Stimulated activated CD8-positive, alpha-beta memory T cell treated with anti-CD3 and anti-CD28 coated beads, Interleukin-2, amount 100 ng/mL, for 1 hour (primary cell): ENCODE data around the gene BTG4.

Source experiments
- DNase-seq, 2 donors: peaks; one replicate each; pipeline ENCODE4 v3.0.0-alpha.2; 2020; ENCODE audit warnings: low read depth in 2 of 2

The BTG4 gene

DNA sequence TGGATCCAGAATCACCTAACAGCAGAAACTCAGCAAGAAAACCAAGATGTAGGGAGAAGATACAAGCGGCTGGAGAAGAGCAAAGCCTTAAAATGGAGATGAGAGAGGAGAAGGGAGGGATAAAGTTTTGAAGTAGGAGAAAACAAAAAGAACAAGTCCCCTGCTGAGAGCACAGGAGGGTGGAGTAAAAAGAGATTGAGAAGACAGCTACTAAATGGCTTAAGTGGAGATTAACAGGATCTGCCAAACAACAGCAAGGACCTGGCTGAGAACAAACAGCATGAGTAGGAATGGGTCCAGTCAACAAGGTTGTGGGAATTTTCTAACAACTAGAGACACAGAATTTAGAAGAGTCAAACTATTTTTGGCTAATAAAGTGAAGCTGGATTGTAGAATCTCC is 18.1 kb downstream of the BTG4 start:
- no peak for DNase-seq

GRCh38 chr11:111490496-111490895 is 21.7 kb downstream of the BTG4 start:
- no peak for DNase-seq

DNA sequence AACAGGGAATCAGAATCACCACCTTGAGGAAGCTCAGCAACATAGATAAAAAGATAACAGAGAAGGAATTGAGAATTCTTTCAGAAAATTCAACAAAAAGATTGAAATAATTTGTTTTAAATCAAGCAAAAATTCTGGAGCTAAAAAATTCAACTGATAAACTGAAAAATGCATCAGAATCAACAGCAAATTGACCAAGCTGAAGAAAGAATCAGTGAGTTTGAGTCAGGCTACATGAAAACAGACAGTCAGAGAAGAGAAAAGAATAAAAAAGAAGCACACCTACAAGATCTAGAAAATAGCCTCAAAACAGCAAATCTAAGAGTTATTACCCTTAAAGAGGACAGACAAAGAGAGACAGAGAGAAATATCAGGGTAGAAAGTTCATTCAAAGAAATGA is 28.8 kb downstream of the BTG4 start:
- no peak for DNase-seq

- no peak for DNase-seq
Measured at GRCh38 chr11:111479666-111480065, 32.5 kb downstream of the BTG4 start.

DNA sequence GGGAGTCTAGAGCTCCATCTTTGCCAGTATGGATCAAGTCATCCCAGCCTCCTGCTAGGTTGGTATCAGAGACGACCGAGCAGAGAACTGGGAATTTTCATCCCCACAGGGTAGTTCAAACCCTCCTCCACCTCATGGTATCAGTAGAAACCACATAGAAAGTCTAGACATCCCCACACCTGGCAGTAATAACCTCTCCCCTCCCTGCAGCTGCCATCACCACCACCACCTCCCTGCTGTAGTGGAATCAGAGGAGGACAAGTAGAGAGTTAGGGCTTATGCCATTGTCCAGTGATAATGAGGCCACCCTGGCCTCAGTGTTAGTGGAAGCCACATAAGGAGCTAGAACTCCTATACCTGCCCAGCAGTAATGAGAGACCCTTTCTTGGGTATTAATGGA is 34.3 kb downstream of the BTG4 start:
- DNase-seq = no peak

DNA sequence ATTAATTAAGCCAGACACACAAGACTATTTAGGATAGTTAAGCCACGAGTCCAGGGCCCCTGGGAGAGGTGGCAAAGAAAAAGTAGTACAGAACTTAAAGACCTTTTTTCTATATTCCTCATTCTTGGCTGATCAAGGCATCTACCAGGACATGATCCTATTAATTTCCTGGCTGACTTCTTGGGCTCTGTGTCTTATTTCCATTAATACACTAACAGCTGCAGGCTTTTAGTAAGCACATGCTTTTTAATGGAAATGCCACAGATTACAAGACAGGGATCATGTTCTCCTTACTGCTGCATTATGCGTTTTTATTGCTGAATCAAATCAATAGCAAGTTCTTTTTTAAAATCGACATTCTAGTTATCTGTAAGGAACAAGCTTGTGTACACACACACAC is 35.2 kb downstream of the BTG4 start:
- DNase-seq = no peak

DNA sequence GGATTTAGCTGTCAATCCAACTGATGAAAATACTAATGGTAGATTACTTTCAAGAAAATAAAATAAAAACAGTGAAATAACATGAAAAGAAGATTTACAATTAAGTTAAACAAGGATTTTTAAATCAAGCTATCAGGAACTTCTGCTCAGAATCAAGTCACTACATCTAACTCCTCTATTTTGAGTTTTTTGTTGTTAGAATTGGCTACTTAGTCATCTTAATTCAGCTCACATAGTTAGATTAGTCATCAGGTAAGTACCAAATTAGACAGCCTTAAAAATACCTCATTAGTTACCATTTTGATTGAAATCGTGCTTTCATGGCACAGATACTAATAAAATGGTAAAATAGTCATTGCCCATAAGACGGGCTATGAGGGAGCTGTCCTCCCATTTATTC is 35.8 kb downstream of the BTG4 start:
- DNase-seq = no peak

- no peak for DNase-seq
Measured at GRCh38 chr11:111474432-111474831, 37.8 kb downstream of the BTG4 start.

GRCh38 chr11:111472228-111472627 is 40.0 kb downstream of the BTG4 start:
- DNase-seq = no peak

GRCh38 chr11:111469200-111469599 is 43.0 kb downstream of the BTG4 start:
- DNase-seq = no peak

DNA sequence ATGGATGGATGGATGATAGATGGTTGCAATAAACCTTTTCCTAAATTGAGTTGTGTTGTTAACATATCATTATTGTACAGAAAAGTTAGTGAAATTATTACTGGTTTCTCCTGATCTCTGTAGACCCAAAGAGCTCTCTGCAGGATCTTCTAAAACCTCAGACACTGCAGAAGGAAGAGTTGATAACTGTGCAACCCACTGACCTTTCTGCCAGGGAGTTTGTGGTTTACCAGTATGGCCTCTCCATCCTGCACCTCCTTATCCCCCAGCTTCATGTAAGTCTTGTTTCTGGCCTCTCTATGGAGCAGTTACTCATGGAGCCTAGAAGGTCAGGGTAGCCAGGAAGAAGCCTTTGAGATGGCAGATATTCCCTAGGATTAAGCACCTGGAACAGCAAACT is 45.6 kb downstream of the BTG4 start:
- no peak for DNase-seq

GRCh38 chr11:111465400-111465799 is 46.8 kb downstream of the BTG4 start:
- no peak for DNase-seq

GRCh38 chr11:111463276-111463675 is 48.9 kb downstream of the BTG4 start:
- no peak for DNase-seq

DNA sequence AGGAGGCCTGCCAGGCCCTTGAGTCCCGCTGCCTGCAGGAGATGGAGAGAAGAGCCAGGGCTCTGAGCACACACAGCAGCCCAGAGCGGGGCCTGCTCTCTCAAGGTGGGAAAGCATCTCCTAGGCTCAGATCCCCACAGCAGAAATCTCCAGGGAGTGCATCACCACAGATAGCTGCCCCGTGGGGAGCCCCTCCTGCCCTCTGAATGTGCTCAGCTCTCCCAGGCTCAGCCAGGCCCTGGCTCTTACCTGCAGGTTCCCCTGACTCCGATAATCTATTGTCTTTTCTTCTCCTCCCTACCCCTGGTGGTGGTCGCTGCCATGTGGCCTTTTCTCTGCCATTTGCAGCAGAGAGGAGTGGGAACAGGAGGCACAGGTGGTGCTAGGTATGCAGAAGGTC is 49.9 kb downstream of the BTG4 start:
- no peak for DNase-seq

DNA sequence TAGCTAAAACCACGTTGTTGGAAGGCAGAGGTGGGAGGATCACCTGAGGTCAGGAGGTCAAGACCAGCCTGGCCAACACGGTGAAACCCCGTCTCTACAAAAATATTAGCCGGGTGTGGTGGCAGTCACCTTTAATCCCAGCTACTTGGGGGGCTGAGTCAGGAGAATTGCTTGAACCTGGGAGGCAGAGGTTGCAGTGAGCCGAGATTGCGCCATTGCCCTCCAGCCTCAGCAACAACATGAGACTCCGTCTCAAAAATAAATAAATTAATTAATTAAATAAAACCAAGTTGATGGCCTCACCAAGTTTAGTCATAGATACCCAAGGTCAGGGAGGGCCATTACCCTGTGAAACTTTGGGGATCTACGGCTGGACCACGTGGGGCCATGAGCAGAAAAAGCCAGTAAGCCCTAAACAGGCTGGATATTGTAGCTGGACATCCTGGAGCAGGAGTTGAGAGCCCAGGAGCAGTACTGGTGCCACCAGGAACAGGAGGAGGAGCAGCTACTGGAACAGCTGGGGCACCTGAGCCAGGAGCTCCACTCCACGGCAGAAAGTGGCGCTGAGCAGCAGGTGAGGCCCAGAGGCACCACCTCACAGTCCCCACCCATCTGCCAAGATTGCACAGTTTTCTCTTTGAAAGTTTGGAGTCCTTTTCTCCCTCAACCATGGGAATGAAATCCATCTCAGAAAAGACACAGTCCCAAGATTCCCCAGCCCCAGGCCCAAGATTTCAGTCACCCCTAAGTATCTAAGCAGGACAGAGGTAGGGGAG is 50.5 kb downstream of the BTG4 start:
- DNase-seq = no peak

DNA sequence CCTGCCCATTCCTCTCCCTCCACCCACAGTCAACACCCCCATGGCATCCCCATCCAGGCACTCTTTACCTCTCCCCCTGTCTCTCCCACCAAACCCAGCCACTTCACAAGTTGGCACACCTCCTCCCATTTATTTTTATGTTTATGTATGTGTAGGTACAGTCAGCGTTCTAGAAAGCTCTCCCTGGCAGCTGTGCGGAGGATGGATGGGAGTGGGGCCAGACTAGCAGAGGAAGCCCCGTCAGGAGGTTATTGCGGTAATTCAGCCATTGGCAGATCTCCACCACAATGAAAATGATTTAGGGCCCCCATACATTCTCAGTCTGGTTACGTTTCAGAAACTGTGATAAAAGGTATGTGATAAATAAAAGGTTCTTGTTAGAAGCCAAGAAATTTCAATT is 51.3 kb downstream of the BTG4 start:
- DNase-seq = no peak

GRCh38 chr11:111460340-111460739 is 51.8 kb downstream of the BTG4 start:
- no peak for DNase-seq

- no peak for DNase-seq
Measured at GRCh38 chr11:111459506-111460270, 52.5 kb downstream of the BTG4 start.

GRCh38 chr11:111457731-111458368 is 54.3 kb downstream of the BTG4 start:
- DNase-seq = no peak

GRCh38 chr11:111456859-111457730 is 55.1 kb downstream of the BTG4 start:
- no peak for DNase-seq

DNA sequence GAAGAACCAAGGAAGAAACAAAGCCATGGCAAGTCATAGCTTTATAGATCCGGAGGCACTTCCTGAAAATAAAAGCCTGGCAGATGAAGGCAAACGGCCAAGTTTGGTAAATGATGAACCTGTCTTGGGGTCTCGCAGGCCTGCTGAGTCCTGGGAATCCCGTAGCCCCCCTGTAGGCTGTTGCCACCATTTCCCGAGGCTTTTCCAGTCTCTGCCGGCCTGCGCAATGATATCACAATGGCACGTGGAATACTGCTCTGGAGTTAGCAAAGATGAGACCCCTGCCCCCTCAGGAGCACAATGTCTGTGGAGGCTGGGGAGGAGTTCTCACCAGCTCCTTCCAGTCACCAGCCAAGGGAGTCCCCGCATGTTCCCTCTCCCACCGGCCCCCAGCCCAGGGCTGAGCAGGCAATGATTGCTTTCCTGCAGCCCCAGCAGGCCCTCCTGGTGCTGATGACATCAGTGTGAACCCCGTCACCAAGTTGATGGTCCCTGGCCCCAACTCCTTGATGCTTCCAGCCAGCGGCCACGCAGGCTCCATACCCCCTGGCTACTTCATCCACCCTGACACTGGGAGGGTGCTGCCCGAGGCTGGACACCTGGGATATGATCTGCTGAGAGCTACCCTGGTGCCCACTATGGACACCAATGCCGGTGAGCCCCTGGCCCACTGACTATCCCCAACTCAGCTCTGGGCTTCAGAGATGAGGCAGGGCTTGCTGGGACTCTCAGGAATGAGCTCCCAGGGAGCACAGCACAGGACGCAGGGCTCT is 55.9 kb downstream of the BTG4 start:
- DNase-seq = no peak
